ENCODE data around the gene PCDHA1. TPM values are rescaled to one million over a fixed set of nuclear protein-coding genes. Genes with fewer than 3 reads are reported as not detected.

The PCDHA1 gene
- total RNA-seq, 1 donor from 2014 or later = not detected

DNA sequence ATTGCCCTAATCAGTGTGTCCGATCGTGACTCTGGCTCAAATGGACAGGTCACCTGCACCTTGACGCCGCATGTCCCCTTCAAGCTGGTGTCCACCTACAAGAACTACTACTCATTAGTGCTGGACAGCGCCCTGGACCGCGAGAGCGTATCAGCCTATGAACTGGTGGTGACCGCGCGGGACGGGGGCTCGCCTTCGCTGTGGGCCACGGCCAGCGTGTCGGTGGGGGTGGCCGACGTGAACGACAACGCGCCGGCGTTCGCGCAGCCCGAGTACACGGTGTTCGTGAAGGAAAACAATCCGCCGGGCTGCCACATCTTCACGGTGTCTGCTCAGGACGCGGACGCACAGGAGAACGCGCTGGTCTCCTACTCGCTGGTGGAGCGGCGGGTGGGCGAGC is 97.4 kb downstream of the PCDHA1 start:
- DNase-seq (ENCODE audit: low read depth) = no peak
- no peak overlapping the region for H3K4me3 ChIP-seq (ENCODE audit: low read depth, low read length)
- TF ChIP-seq CTCF (conservative IDR thresholded peaks at IDR 0.05; ENCODE audit: low read depth, low read length) = no peak

- DNase-seq (ENCODE audit: low read depth) = no peak
- no peak for TF ChIP-seq CTCF (conservative IDR thresholded peaks at IDR 0.05; ENCODE audit: low read depth, low read length)
These were observed 98.2 kb downstream of the PCDHA1 start for GRCh38 chr5:140883927-140884697.

DNA sequence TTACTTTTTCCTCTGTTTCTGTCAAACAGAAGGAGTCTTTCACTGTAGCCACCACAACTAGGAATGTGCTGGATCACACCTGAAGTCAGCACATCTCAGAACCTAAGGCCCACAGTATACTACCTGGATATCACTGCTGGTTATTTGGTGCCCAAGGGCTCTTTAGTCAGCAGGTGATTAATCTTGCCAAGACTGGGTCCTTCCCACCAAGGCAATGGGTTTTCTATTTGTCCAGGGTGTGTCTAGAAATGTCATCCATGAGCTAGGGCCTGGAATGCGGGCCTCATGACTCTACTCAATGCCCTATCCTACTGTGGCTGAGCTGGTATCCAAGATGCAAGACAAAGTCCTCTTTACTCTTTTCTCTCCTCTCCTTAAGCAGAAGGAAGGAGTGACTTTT is 130.4 kb downstream of the PCDHA1 start:
- H3K4me3 ChIP-seq (ENCODE audit: low read depth, low read length) = no peak overlapping the region
- no peak for DNase-seq (ENCODE audit: low read depth)
- no peak for TF ChIP-seq CTCF (conservative IDR thresholded peaks at IDR 0.05; ENCODE audit: low read depth, low read length)

More at GRCh38 chr5:140883927-140884697, 98.2 kb downstream of the PCDHA1 start:
- no peak overlapping the region for H3K4me3 ChIP-seq (ENCODE audit: low read depth, low read length)

GRCh38 chr5:140923601-140924000 is 137.7 kb downstream of the PCDHA1 start:
- DNase-seq (ENCODE audit: low read depth) = no peak
- no peak overlapping the region for H3K4me3 ChIP-seq (ENCODE audit: low read depth, low read length)
- no peak for TF ChIP-seq CTCF (conservative IDR thresholded peaks at IDR 0.05; ENCODE audit: low read depth, low read length)

DNA sequence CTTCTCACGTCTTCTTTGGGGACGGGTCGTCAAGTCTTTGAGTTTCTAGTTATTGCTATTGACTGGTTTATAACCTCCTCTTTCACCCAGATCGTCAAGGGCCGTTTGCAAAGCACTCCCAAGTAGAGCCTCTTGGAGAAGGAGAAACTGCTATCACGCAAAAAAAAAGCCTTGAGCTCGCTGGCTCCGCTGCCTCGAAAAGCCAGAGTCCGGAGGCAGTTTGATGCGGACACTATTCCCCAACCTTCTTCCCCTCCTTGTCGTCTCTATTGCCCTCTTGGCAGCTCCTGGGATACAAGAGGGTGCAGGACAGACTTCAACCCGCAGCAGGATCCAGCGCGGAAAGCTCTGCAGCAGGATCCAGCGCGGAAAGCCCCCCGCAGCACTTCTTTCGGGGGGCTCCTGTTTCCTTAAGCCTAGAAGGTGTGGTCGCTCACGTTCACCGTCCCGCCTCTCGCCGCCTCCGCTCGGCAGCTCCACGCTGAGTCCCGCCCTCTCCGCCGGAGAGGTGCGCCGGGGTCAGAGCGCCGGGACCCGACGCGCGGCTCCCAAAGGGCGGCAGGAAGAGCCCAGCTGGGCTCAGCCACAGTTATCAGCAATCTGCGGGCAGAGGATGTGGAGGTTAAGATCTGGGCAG is 140.0 kb downstream of the PCDHA1 start, which contains the start of gene PCDHAC1:
Gene PCDHAC1 (plus strand): TSS at position 494 of the 637 bp plus-strand sequence. CDS start 594 bp downstream, outside the sequence.
- no peak for TF ChIP-seq CTCF (conservative IDR thresholded peaks at IDR 0.05; ENCODE audit: low read depth, low read length)
- no peak for DNase-seq (ENCODE audit: low read depth)
- peak within 1 kb of the TSS; percentile 59 for H3K4me3 ChIP-seq (ENCODE audit: low read depth, low read length)

DNA sequence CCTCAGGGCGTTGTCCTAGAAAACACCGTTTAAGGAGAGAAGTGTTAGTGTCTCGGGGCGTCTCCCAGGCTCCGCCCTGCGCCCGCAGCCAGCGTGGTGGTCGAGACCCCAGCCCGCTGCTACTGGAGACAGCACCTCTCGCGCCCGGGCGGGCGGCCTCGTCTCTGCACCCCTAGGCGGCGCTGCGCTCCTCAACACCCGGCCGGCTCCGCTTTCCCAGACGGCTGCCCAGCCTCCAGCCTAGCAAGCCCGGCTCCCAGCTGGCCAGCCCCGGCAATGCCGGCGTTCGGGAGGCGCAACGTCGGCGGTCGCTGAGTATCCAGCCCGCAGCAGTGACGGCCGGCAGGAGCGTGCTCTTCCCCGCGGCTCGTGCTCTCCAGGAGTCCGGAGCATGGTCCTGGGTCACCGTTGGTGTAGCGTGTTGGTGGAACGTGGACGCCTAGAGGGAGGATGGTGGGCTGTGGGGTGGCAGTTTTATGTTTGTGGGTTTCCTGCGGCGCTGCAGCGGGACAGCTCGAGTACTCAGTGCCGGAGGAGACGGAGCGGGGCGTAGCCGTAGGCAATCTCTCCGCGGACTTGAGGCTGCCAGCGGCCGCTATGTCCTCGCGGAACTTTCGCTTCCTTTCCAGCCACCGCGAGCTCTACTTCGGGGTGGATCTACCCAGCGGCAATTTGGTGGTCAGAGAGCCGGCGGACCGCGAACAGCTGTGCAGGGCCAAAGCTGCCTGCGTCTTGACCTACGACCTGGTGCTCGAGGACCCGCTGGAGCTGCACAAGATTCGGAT is 140.7 kb downstream of the PCDHA1 start:
- DNase-seq (ENCODE audit: low read depth) = no peak
- H3K4me3 ChIP-seq (ENCODE audit: low read depth, low read length) = peak overlapping the region; percentile 59
- peak; percentile 65 for TF ChIP-seq CTCF (conservative IDR thresholded peaks at IDR 0.05; ENCODE audit: low read depth, low read length)
